ENCODE results near the gene SRGN.

DNA sequence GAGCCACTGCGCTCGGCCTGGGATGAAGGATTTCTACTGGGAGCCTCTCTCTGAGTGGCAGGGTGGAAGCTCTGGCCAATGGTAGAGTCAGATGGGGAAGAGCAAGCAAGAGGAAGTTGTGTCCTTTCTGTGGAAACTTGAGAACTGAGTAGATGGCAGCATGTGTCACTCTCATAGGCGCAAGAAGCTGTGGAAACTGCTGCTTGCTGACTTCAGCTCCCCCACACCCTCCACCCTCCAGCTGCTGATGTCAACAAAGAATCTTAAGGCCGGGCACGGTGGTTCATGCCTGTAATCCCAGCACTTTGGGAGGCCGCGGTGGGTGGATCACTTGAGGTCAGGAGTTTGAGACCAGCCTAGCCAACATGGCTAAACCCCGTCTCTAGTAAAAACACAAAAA lies 39.8 kb upstream of the SRGN start:
- no peak for TF ChIP-seq ELF4 (IDR thresholded peaks at IDR 0.05)
- no peak for TF ChIP-seq SUZ12 (IDR thresholded peaks at IDR 0.05)
- TF ChIP-seq, protein P1, sequence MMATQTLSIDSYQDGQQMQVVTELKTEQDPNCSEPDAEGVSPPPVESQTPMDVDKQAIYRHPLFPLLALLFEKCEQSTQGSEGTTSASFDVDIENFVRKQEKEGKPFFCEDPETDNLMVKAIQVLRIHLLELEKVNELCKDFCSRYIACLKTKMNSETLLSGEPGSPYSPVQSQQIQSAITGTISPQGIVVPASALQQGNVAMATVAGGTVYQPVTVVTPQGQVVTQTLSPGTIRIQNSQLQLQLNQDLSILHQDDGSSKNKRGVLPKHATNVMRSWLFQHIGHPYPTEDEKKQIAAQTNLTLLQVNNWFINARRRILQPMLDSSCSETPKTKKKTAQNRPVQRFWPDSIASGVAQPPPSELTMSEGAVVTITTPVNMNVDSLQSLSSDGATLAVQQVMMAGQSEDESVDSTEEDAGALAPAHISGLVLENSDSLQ (IDR thresholded peaks at IDR 0.05), result no peak
- TF ChIP-seq TARDBP (IDR thresholded peaks at IDR 0.05), result no peak
- TF ChIP-seq BHLHE40 (IDR thresholded peaks at IDR 0.05; ENCODE audit: borderline replicate concordance), result no peak
- no peak for TF ChIP-seq SP1 (IDR thresholded peaks at IDR 0.05)
- no peak for TF ChIP-seq CTBP1 (IDR thresholded peaks at IDR 0.05; ENCODE audit: borderline replicate concordance)

Data from HEK293T (cell line).